CD4-positive, alpha-beta memory T cell (primary cell): ENCODE results near the gene SLC17A7. TPM values are rescaled to one million over a fixed set of nuclear protein-coding genes. Genes with fewer than 3 reads are reported as not detected.

ENCODE experiments used
- CTCF ChIA-PET: fragments of 350-600 bp; sonication (Branson Sonifier 250); formaldehyde crosslinking; loops from one replicate; lab custom pipeline; 2021; ENCODE audit warnings: inconsistent platforms; ENCODE audit not compliant: partially characterized antibody; lab: Charles Lee
- POLR2A ChIA-PET: fragments of 350-600 bp; sonication (Branson Sonifier 250); formaldehyde crosslinking; loops from one replicate; lab custom pipeline; 2021; ENCODE audit not compliant: partially characterized antibody; lab: Charles Lee
- DNase-seq, 5 donors: peaks; one replicate each; pipeline versions ENCODE4 v3.0.0 to v3.0.0-alpha.2; 2020 to 2022; ENCODE audit warnings: mixed read lengths in 1 of 5
- H3K27ac ChIP-seq: one replicate; pipeline ENCODE4 v1.7.0; 2013; ENCODE audit warnings: low read depth, low read length
- H3K27me3 ChIP-seq: 2 replicates; pipeline ENCODE4 v1.7.0; 2013; ENCODE audit warnings: mild to moderate bottlenecking, low read length, moderate library complexity; ENCODE audit not compliant: insufficient read depth
- H3K36me3 ChIP-seq: 2 replicates; pipeline ENCODE4 v1.7.0; 2013; ENCODE audit warnings: mild to moderate bottlenecking, low read length, moderate library complexity; ENCODE audit not compliant: insufficient read depth
- H3K4me1 ChIP-seq: 2 replicates; pipeline ENCODE4 v1.7.0; 2013; ENCODE audit warnings: mild to moderate bottlenecking, low read length, moderate library complexity; ENCODE audit not compliant: insufficient read depth
- H3K4me3 ChIP-seq, 2 donors: one replicate each; pipeline ENCODE4 v1.7.0; 2013; ENCODE audit warnings: low read length in 2 of 2, mild to moderate bottlenecking in 1 of 2
- H3K9me3 ChIP-seq, 2 donors: one replicate each; pipeline ENCODE4 v1.7.0; 2013; ENCODE audit warnings: low read length in 2 of 2, control low read depth in 1 of 2; ENCODE audit not compliant: control insufficient read depth in 1 of 2
- H3K27ac Mint-ChIP-seq, 7 donors: one replicate each; pipeline ENCODE4 v1.8.0; 2020 to 2021; ENCODE audit warnings: mixed read lengths in 7 of 7, mild to moderate bottlenecking in 6 of 7, inconsistent platforms in 3 of 7, moderate library complexity in 3 of 7
- H3K27me3 Mint-ChIP-seq, 2 donors: one replicate each; pipeline ENCODE4 v1.8.0; 2020 to 2021; ENCODE audit warnings: mixed read lengths in 2 of 2
- H3K36me3 Mint-ChIP-seq, 2 donors: one replicate each; pipeline ENCODE4 v1.8.0; 2020 to 2021; ENCODE audit warnings: mixed read lengths in 2 of 2, inconsistent platforms in 1 of 2, mild to moderate bottlenecking in 1 of 2
- H3K4me1 Mint-ChIP-seq, 4 donors: one replicate each; pipeline ENCODE4 v1.8.0; 2020 to 2021; ENCODE audit warnings: mixed read lengths in 4 of 4, mild to moderate bottlenecking in 1 of 4
- H3K4me3 Mint-ChIP-seq, 8 donors: one replicate each; pipeline ENCODE4 v1.8.0; 2020 to 2021; ENCODE audit warnings: mixed read lengths in 8 of 8, mild to moderate bottlenecking in 7 of 8, moderate library complexity in 6 of 8, inconsistent platforms in 3 of 8
- H3K9me3 Mint-ChIP-seq, 8 donors: one replicate each; pipeline ENCODE4 v1.8.0; 2020 to 2021; ENCODE audit warnings: mixed read lengths in 8 of 8, mild to moderate bottlenecking in 5 of 8, inconsistent platforms in 3 of 8, moderate library complexity in 1 of 8
- intact Hi-C: fragments of 100-400 bp; cut with micrococcal nuclease; formaldehyde crosslinking; loops from one replicate; pipeline ENCODE4 v1.15.1; 2023
- polyA plus RNA-seq, 2 donors: library from polyadenylated mRNA; unstranded; fragments of 300-500 nt; fragmentation: Illumina TruSeq; gene quantifications; one replicate each; pipeline ENCODE4 v1.2.3, GENCODE V29; 2021
- total RNA-seq, 2 experiments: library from RNA; stranded (reverse); gene quantifications; one replicate each; pipeline ENCODE4 v1.2.3, GENCODE V29; 2021

Gene SLC17A7
- total and polyA plus RNA-seq, 4 experiments from 2014 or later, result 0.15 to 0.25 TPM; not detected in 2

- ChIA-PET CTCF (interaction anchor here (1.0 to 5.0 kb wide), 12 partner anchors 11 to 288 kb away, joined by 3 to 57 read pairs (median 5); partner anchors contain the start of genes FLT3LG, PIH1D1 and SLC17A7), POLR2A (interaction anchor here (0.7 to 2.8 kb wide), 5 partner anchors 16 to 98 kb away, joined by 3 to 20 read pairs (median 4); partner anchors contain the start of gene FLT3LG)
- peak overlapping the region in 1 of 7 donors; percentile 21 for H3K27ac Mint-ChIP-seq
- H3K9me3 ChIP-seq, result no peaks in the 10 kb centered on the region
- intact Hi-C loops, result no loop called here
- no peaks in the 10 kb centered on the region for H3K27me3 Mint-ChIP-seq
- H3K4me3 ChIP-seq, result no peak overlapping the region
- H3K4me1 Mint-ChIP-seq, result peaks cover 8 to 21% (median 11%) of the 10 kb centered on the region in 4 donors
- no peaks in the 10 kb centered on the region for H3K36me3 ChIP-seq
- peaks cover 0 to 1% (median 0%) of the 10 kb centered on the region in 8 donors for H3K9me3 Mint-ChIP-seq
- peak in 1 of 5 donors; percentile 5 for DNase-seq
- no peak overlapping the region for H3K27ac ChIP-seq
- H3K4me1 ChIP-seq, result peaks cover 21% of the 10 kb centered on the region
- H3K36me3 Mint-ChIP-seq, result no peaks in the 10 kb centered on the region
- H3K4me3 Mint-ChIP-seq, result no peak overlapping the region
- H3K27me3 ChIP-seq, result no peaks in the 10 kb centered on the region
Observed at GRCh38 chr19:49390131-49390928, 51.0 kb downstream of the SLC17A7 start.

- Histone ChIP-seq H3K36me3 (no peaks in the 10 kb centered on the region), H3K9me3 (no peaks in the 10 kb centered on the region), H3K27ac (no peak overlapping the region), H3K4me3 (no peak overlapping the region), H3K4me1 (peaks cover 21% of the 10 kb centered on the region), H3K27me3 (no peaks in the 10 kb centered on the region)
- intact Hi-C loops, result loop anchor here (2.0 kb wide), 1 partner anchor 27 kb away; the partner anchor contains the start of genes DKKL1 and TEAD2
- peaks cover 0 to 1% (median 0%) of the 10 kb centered on the region in 8 donors for H3K9me3 Mint-ChIP-seq
- peak overlapping the region in 1 of 7 donors; percentile 32 for H3K27ac Mint-ChIP-seq
- no peak overlapping the region for H3K4me3 Mint-ChIP-seq
- peaks cover 8 to 21% (median 11%) of the 10 kb centered on the region in 4 donors for H3K4me1 Mint-ChIP-seq
- no peaks in the 10 kb centered on the region for H3K36me3 Mint-ChIP-seq
- H3K27me3 Mint-ChIP-seq, result no peaks in the 10 kb centered on the region
- ChIA-PET CTCF (interaction anchor here (1.2 to 5.0 kb wide), 6 partner anchors 10 to 84 kb away, joined by 3 to 57 read pairs (median 4); partner anchors contain the start of genes FLT3LG, PIH1D1 and SLC17A7), POLR2A (interaction anchor here (2.8 kb wide), 1 partner anchor 80 kb away, joined by 20 read pairs; no protein-coding TSS in a partner anchor)
- no peak for DNase-seq
Observed at GRCh38 chr19:49389406-49389805, 51.9 kb downstream of the SLC17A7 start.

- Mint-ChIP-seq H3K4me1 (peaks cover 8 to 21% (median 11%) of the 10 kb centered on the region in 4 donors), H3K4me3 (peak within 1 kb of the TSS in 7 of 8 donors; percentile 4 to 71 (median 47)), H3K27me3 (peaks cover 0 to 4% of the 10 kb centered on the region in 2 donors), H3K36me3 (peaks cover 0 to 1% of the 10 kb centered on the region in 2 donors), H3K9me3 (peaks cover 0 to 1% (median 0%) of the 10 kb centered on the region in 8 donors), H3K27ac (peak within 1 kb of the TSS in 5 of 7 donors; percentile 25 to 83 (median 62))
- intact Hi-C loops, result loop anchor here (1.0 to 2.0 kb wide), 2 partner anchors 25 to 292 kb away; partner anchors contain the start of genes DKKL1 and TEAD2
- no peak within 1 kb of the TSS for H3K27ac ChIP-seq
- H3K4me3 ChIP-seq, result no peak within 1 kb of the TSS
- H3K36me3 ChIP-seq, result no peaks in the 10 kb centered on the region
- no peaks in the 10 kb centered on the region for H3K27me3 ChIP-seq
- H3K4me1 ChIP-seq, result peaks cover 21% of the 10 kb centered on the region
- CTCF ChIA-PET, result interaction anchor here (1.1 to 1.4 kb wide), 2 partner anchors 86 to 162 kb away, joined by 3 to 6 read pairs; partner anchors contain the start of gene FLT3LG
- POLR2A ChIA-PET, result interaction anchor here (0.7 to 2.1 kb wide), 4 partner anchors 53 to 162 kb away, joined by 4 to 10 read pairs (median 5); partner anchors contain the start of genes CD37 and PIH1D1
- DNase-seq, result peak; percentile 67 to 92 (median 82)
- no peaks in the 10 kb centered on the region for H3K9me3 ChIP-seq
Observed at GRCh38 chr19:49387936-49388372, 53.4 kb downstream of the SLC17A7 start, which contains the start of gene KASH5. Gene KASH5 (plus strand): TSS chr19:49388249. CDS start chr19:49390884, 2,635 bp downstream.

DNA sequence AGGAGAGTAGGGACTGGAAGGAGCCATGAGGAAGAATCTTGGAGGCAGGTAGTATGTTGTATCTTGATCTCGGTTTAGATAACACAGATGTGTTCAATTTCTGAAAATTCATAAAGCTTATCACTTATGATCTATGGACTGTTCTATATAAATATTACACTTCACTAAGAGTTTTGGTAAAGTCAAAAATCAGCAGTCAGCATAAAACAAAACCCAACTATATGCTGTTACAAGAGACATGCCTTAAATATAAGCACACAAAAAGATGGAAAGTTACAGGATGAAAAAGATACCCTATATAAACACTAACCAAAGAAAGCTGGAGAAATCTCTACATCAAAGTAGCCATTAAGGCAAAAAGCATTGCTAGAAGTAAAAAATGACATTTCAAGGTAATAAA is 57.7 kb downstream of the SLC17A7 start:
- peaks cover 11% of the 10 kb centered on the region for H3K4me1 ChIP-seq
- intact Hi-C loops, result no loop called here
- peaks cover 0 to 11% (median 8%) of the 10 kb centered on the region in 8 donors for H3K9me3 Mint-ChIP-seq
- peaks cover 0 to 1% of the 10 kb centered on the region in 2 donors for H3K36me3 Mint-ChIP-seq
- no peaks in the 10 kb centered on the region for H3K36me3 ChIP-seq
- CTCF ChIA-PET, result interaction anchor here (0.8 to 1.1 kb wide), 2 partner anchors 8 to 90 kb away, joined by 3 read pairs; no protein-coding TSS in a partner anchor
- H3K4me3 ChIP-seq, result no peak overlapping the region
- peaks cover 0 to 4% of the 10 kb centered on the region in 2 donors for H3K9me3 ChIP-seq
- peaks cover 0 to 11% (median under 1%) of the 10 kb centered on the region in 4 donors for H3K4me1 Mint-ChIP-seq
- no peak overlapping the region for H3K4me3 Mint-ChIP-seq
- no peak overlapping the region for H3K27ac ChIP-seq
- no peaks in the 10 kb centered on the region for H3K27me3 ChIP-seq
- no peak overlapping the region for H3K27ac Mint-ChIP-seq
- DNase-seq, result no peak
- peaks cover 0 to 5% of the 10 kb centered on the region in 2 donors for H3K27me3 Mint-ChIP-seq
- POLR2A ChIA-PET, result interaction anchor here (1.0 kb wide), 1 partner anchor 48 kb away, joined by 3 read pairs; the partner anchor contains the start of gene CD37

DNA sequence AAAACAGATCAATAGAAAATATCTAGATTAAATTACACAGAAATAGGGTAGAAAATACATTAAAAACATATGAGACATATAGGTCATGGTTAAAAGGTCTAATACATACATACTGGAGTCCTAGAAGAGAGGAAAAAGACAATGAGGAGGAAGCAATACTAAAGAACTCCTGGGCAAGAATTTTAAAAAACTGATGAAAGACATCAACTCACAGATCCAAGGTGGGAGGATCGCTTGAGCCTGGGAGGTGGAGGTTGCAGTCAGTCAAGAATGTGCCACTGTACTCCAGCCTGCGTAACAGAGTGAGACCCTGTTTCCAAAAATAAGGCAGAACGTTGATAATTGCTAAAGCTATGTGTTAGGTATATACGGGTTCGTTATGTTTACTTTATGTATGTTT is 58.7 kb downstream of the SLC17A7 start:
- intact Hi-C loops, result no loop called here
- ChIA-PET POLR2A (interaction anchor here (1.0 kb wide), 1 partner anchor 47 kb away, joined by 3 read pairs; the partner anchor contains the start of gene CD37), CTCF (interaction anchor here (0.6 kb wide), 1 partner anchor 88 kb away, joined by 3 read pairs; no protein-coding TSS in a partner anchor)
- Histone ChIP-seq H3K9me3 (peaks cover 0 to 4% of the 10 kb centered on the region in 2 donors), H3K27ac (no peak overlapping the region), H3K4me1 (peaks cover 3% of the 10 kb centered on the region), H3K27me3 (no peaks in the 10 kb centered on the region), H3K4me3 (no peak overlapping the region), H3K36me3 (no peaks in the 10 kb centered on the region)
- peaks cover 0 to 11% (median 8%) of the 10 kb centered on the region in 8 donors for H3K9me3 Mint-ChIP-seq
- H3K27me3 Mint-ChIP-seq, result peaks cover 2 to 5% of the 10 kb centered on the region in 2 donors
- no peak overlapping the region for H3K27ac Mint-ChIP-seq
- H3K4me3 Mint-ChIP-seq, result peak overlapping the region in 1 of 8 donors; percentile 17
- DNase-seq, result no peak
- peaks cover 0 to 1% of the 10 kb centered on the region in 2 donors for H3K36me3 Mint-ChIP-seq
- H3K4me1 Mint-ChIP-seq, result peaks cover 0 to 5% (median 0%) of the 10 kb centered on the region in 4 donors

DNA sequence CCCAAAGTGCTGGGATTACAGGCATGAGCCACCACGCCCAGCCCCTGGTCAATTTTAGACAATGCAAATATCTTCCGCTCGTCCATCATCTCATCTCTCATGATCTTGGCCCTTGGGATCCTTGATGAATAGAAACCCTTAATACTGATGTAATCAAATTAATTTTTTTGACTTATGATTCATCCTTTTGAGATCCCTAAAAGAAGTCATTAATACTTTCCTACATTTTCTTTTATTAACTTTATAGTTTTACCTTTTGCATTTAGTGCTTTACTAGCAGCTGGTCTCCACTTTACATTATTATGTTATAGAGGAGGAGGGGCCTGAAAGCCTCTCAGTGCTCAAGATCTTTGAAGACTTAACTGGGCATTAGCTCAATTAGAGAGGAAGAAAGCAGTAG is 60.9 kb downstream of the SLC17A7 start:
- no peaks in the 10 kb centered on the region for H3K4me1 Mint-ChIP-seq
- no peak for DNase-seq
- peaks cover 0 to 1% of the 10 kb centered on the region in 2 donors for H3K36me3 Mint-ChIP-seq
- no peak overlapping the region for H3K27ac ChIP-seq
- peaks cover 0 to 11% (median 8%) of the 10 kb centered on the region in 8 donors for H3K9me3 Mint-ChIP-seq
- H3K27me3 ChIP-seq, result no peaks in the 10 kb centered on the region
- no peak overlapping the region for H3K27ac Mint-ChIP-seq
- ChIA-PET POLR2A (no interaction called here), CTCF (interaction anchor here (1.8 kb wide), 1 partner anchor 90 kb away, joined by 6 read pairs; no protein-coding TSS in a partner anchor)
- H3K4me3 ChIP-seq, result no peak overlapping the region
- no peaks in the 10 kb centered on the region for H3K36me3 ChIP-seq
- H3K9me3 ChIP-seq, result peaks cover 0 to 4% of the 10 kb centered on the region in 2 donors
- H3K4me3 Mint-ChIP-seq, result no peak overlapping the region
- peaks cover 6 to 7% of the 10 kb centered on the region in 2 donors for H3K27me3 Mint-ChIP-seq
- intact Hi-C loops, result no loop called here
- H3K4me1 ChIP-seq, result no peaks in the 10 kb centered on the region
